Endothelial cell (in vitro differentiated cells): ENCODE measurements around the gene ZHX3. TPM values are rescaled to one million over a fixed set of nuclear protein-coding genes. Genes with fewer than 3 reads are reported as not detected.

Source experiments
- DNase-seq: peaks from one replicate; pipeline ENCODE4 v3.0.0; 2021; ENCODE audit warnings: low spot score
- H3K27ac Mint-ChIP-seq: one replicate; pipeline ENCODE4 v1.8.0; 2021; ENCODE audit warnings: mixed read lengths, inconsistent platforms; ENCODE audit not compliant: unreplicated experiment
- H3K27me3 Mint-ChIP-seq: one replicate; pipeline ENCODE4 v1.8.0; 2021; ENCODE audit warnings: mild to moderate bottlenecking, moderate library complexity, mixed read lengths, inconsistent platforms; ENCODE audit not compliant: unreplicated experiment
- H3K36me3 Mint-ChIP-seq: one replicate; pipeline ENCODE4 v1.8.0; 2021; ENCODE audit warnings: mild to moderate bottlenecking, low read depth, mixed read lengths, inconsistent platforms; ENCODE audit not compliant: unreplicated experiment
- H3K4me1 Mint-ChIP-seq: one replicate; pipeline ENCODE4 v1.8.0; 2021; ENCODE audit warnings: mild to moderate bottlenecking, mixed read lengths, inconsistent platforms; ENCODE audit not compliant: unreplicated experiment
- H3K4me3 Mint-ChIP-seq: one replicate; pipeline ENCODE4 v1.8.0; 2021; ENCODE audit warnings: mild to moderate bottlenecking, mixed read lengths, inconsistent platforms; ENCODE audit not compliant: unreplicated experiment
- H3K9me3 Mint-ChIP-seq: one replicate; pipeline ENCODE4 v1.8.0; 2021; ENCODE audit warnings: mixed read lengths, inconsistent platforms; ENCODE audit not compliant: unreplicated experiment
- total RNA-seq: library from RNA; stranded (reverse); fragmentation: NEBNext Ultra II Directional; extraction: Animal tissue kit (Norgen Biotek cat#: 25700); gene quantifications from one replicate; pipeline ENCODE4 v1.2.1, GENCODE V29; 2021; ENCODE audit not compliant: unreplicated experiment
- TF ChIP-seq, protein P1 (sequence below): fragments of 200-600 bp; sonication (generic); IDR thresholded peaks from one replicate; pipeline ENCODE4 v1.5.0; 2021; ENCODE audit warnings: antibody characterized with exemption; ENCODE audit not compliant: unreplicated experiment

Gene ZHX3
- total RNA-seq, 1 donor from 2014 or later, result 20.9 TPM

GRCh38 chr20:41287327-41287726, 30.2 kb downstream of the ZHX3 start:
- H3K27ac Mint-ChIP-seq, result no peak overlapping the region
- H3K27me3 Mint-ChIP-seq, result no peaks in the 10 kb centered on the region
- TF ChIP-seq, protein P1, sequence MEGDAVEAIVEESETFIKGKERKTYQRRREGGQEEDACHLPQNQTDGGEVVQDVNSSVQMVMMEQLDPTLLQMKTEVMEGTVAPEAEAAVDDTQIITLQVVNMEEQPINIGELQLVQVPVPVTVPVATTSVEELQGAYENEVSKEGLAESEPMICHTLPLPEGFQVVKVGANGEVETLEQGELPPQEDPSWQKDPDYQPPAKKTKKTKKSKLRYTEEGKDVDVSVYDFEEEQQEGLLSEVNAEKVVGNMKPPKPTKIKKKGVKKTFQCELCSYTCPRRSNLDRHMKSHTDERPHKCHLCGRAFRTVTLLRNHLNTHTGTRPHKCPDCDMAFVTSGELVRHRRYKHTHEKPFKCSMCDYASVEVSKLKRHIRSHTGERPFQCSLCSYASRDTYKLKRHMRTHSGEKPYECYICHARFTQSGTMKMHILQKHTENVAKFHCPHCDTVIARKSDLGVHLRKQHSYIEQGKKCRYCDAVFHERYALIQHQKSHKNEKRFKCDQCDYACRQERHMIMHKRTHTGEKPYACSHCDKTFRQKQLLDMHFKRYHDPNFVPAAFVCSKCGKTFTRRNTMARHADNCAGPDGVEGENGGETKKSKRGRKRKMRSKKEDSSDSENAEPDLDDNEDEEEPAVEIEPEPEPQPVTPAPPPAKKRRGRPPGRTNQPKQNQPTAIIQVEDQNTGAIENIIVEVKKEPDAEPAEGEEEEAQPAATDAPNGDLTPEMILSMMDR, result no peak

DNA sequence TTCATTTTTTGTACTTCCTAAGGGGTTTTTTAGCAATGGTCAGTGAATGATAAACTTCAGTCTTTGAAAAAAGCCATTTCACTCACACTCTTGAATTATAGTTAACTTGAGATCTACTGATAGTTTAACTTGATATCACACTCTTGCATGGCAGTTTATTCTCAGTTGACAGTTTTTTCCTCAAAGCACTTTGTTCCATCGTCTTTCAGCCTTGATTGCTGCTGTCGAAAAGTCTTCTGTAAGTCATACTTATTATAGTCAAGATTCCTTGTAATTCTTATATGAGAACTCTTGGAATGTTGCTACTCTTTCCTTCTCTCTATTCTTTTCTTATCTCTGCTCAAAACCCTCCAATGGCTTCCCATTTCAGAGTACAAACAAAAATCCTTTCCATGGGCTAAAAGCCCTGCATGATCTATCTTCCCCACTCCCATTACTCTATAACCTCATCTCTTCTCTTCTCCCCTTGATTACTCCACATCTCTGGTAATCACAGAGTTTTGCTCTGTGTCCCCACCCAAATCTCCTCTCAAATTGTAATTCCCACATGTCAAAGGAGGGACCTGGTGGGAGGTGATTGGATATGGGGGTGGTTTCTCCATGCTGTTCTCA, 31.2 kb downstream of the ZHX3 start:
- Mint-ChIP-seq H3K9me3 (no peaks in the 10 kb centered on the region), H3K36me3 (peaks cover 6% of the 10 kb centered on the region), H3K4me1 (no peaks in the 10 kb centered on the region), H3K4me3 (no peak overlapping the region), H3K27me3 (no peaks in the 10 kb centered on the region), H3K27ac (no peak overlapping the region)
- TF ChIP-seq, protein P1, result no peak
- DNase-seq, result no peak

More at GRCh38 chr20:41287327-41287726, 30.2 kb downstream of the ZHX3 start:
- Mint-ChIP-seq H3K4me3 (no peak overlapping the region), H3K4me1 (no peaks in the 10 kb centered on the region), H3K9me3 (no peaks in the 10 kb centered on the region), H3K36me3 (peaks cover 6% of the 10 kb centered on the region)
- DNase-seq, result no peak

GRCh38 chr20:41279546-41280225, 37.8 kb downstream of the ZHX3 start:
- Mint-ChIP-seq H3K4me1 (peaks cover 13% of the 10 kb centered on the region), H3K27me3 (peaks cover 3% of the 10 kb centered on the region), H3K9me3 (no peaks in the 10 kb centered on the region), H3K4me3 (no peak overlapping the region), H3K27ac (no peak overlapping the region), H3K36me3 (no peaks in the 10 kb centered on the region)
- no peak for DNase-seq
- TF ChIP-seq, protein P1, result no peak

DNA sequence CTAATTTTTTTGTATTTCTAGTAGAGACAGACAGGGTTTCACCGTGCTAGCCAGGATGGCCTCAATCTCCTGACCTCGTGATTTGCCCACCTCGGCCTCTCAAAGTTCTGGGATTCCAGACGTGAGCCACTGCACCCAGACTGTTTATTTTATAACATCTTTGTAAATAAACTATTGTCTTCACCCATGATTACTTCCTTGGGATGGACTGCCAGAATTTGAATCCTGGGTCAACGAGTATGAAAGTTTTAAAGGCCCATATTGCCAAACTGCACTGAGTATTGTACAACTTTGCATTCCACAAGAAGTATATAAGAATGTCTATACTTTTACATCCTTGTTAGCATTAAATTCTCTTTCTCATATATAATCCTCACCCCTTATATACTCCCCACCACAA, 38.6 kb downstream of the ZHX3 start:
- H3K27ac Mint-ChIP-seq, result no peak overlapping the region
- DNase-seq, result no peak
- peaks cover 13% of the 10 kb centered on the region for H3K4me1 Mint-ChIP-seq
- H3K36me3 Mint-ChIP-seq, result no peaks in the 10 kb centered on the region
- TF ChIP-seq, protein P1, result no peak
- no peaks in the 10 kb centered on the region for H3K9me3 Mint-ChIP-seq
- no peak overlapping the region for H3K4me3 Mint-ChIP-seq
- peaks cover 3% of the 10 kb centered on the region for H3K27me3 Mint-ChIP-seq

- H3K9me3 Mint-ChIP-seq, result no peaks in the 10 kb centered on the region
- H3K27me3 Mint-ChIP-seq, result peaks cover 3% of the 10 kb centered on the region
- H3K4me3 Mint-ChIP-seq, result no peak overlapping the region
- TF ChIP-seq, protein P1, result no peak
- H3K4me1 Mint-ChIP-seq, result peaks cover 13% of the 10 kb centered on the region
- H3K36me3 Mint-ChIP-seq, result no peaks in the 10 kb centered on the region
- DNase-seq, result no peak
- no peak overlapping the region for H3K27ac Mint-ChIP-seq
These were observed 40.5 kb downstream of the ZHX3 start for GRCh38 chr20:41277049-41277448.
